HG02588 (cell line): ENCODE measurements around the gene ANO10.

Experiments used
- ATAC-seq: cut with Tn5 transposase; IDR thresholded peaks from one replicate; pipeline ENCODE4 v1.9.1; 2021; ENCODE audit warnings: mild to moderate bottlenecking, moderate library complexity; ENCODE audit not compliant: unreplicated experiment

Gene ANO10

GRCh38 chr3:43353923-43354670, 267.7 kb downstream of the ANO10 start:
- ATAC-seq: no peak

GRCh38 chr3:43353393-43353792, 268.4 kb downstream of the ANO10 start:
- no peak for ATAC-seq

GRCh38 chr3:43349716-43350115, 272.1 kb downstream of the ANO10 start:
- ATAC-seq: no peak

GRCh38 chr3:43348852-43349574, 272.8 kb downstream of the ANO10 start:
- ATAC-seq: no peak

GRCh38 chr3:43348350-43348749, 273.5 kb downstream of the ANO10 start:
- no peak for ATAC-seq

- no peak for ATAC-seq
Observed at GRCh38 chr3:43347774-43348173, 274.0 kb downstream of the ANO10 start.

- ATAC-seq: no peak
Observed at GRCh38 chr3:43346978-43347749, 274.6 kb downstream of the ANO10 start.

- no peak for ATAC-seq
Observed at GRCh38 chr3:43345877-43346276, 275.9 kb downstream of the ANO10 start.

GRCh38 chr3:43345246-43345645, 276.6 kb downstream of the ANO10 start:
- no peak for ATAC-seq

- ATAC-seq: no peak
Observed at GRCh38 chr3:43344520-43344919, 277.3 kb downstream of the ANO10 start.

GRCh38 chr3:43343815-43344214, 278.0 kb downstream of the ANO10 start:
- ATAC-seq: no peak

GRCh38 chr3:43343185-43343584, 278.6 kb downstream of the ANO10 start:
- no peak for ATAC-seq

- no peak for ATAC-seq
Observed at GRCh38 chr3:43341788-43342187, 280.0 kb downstream of the ANO10 start.

- no peak for ATAC-seq
Observed at GRCh38 chr3:43340403-43340802, 281.4 kb downstream of the ANO10 start.

- ATAC-seq: no peak
Observed at GRCh38 chr3:43338295-43338694, 283.5 kb downstream of the ANO10 start.

GRCh38 chr3:43335799-43336198, 286.0 kb downstream of the ANO10 start:
- ATAC-seq: no peak

GRCh38 chr3:43334976-43335375, 286.8 kb downstream of the ANO10 start:
- no peak for ATAC-seq

GRCh38 chr3:43331381-43331780, 290.4 kb downstream of the ANO10 start:
- no peak for ATAC-seq

GRCh38 chr3:43330981-43331380, 290.8 kb downstream of the ANO10 start:
- ATAC-seq: no peak

GRCh38 chr3:43328653-43329052, 293.2 kb downstream of the ANO10 start:
- ATAC-seq: no peak

GRCh38 chr3:43327582-43327979, 294.2 kb downstream of the ANO10 start:
- no peak for ATAC-seq
